Ramos (cell line): ENCODE results near the gene SLCO3A1.

Experiments
- in situ Hi-C: fragments of 300-500 bp; cut with MboI; formaldehyde crosslinking; loops from one replicate; pipeline ENCODE4 v1.14.3; 2022; ENCODE audit warnings: low sequenced_read_pairs; ENCODE audit not compliant: unreplicated experiment

SLCO3A1 gene

DNA sequence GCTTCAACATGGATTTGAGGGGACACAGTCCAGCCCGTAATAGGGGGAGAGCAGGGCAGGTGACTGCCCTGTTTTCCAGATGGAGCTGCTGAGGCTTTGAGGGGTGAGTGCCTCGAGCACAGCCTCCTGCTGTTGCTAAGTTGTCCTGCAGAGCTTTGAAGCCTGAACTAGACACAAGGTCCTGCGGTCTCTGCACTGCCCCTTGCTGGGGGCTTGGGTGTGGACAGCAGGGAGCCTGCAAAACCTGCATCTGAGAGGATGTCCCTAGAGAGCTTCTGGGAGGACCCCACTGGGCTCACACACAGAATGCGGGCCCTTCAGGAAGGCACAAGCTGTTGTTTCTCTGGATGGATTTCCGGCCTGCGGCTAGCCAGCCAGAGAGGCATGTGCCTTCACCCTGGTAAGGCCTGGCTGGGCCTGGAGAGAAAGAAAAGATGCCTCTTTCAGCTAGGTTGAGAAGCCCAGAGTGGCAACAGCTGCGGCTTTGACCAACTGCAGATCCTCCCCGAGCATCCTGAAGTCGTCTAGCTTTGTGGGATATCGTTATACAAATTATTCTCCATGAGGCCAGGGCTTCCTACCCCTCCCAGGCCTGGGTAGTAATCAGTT lies 226.2 kb downstream of the SLCO3A1 start:
- in situ Hi-C loops = loop anchor here (5.0 to 10.0 kb wide), 3 partner anchors 235 to 775 kb away; no protein-coding TSS in a partner anchor

DNA sequence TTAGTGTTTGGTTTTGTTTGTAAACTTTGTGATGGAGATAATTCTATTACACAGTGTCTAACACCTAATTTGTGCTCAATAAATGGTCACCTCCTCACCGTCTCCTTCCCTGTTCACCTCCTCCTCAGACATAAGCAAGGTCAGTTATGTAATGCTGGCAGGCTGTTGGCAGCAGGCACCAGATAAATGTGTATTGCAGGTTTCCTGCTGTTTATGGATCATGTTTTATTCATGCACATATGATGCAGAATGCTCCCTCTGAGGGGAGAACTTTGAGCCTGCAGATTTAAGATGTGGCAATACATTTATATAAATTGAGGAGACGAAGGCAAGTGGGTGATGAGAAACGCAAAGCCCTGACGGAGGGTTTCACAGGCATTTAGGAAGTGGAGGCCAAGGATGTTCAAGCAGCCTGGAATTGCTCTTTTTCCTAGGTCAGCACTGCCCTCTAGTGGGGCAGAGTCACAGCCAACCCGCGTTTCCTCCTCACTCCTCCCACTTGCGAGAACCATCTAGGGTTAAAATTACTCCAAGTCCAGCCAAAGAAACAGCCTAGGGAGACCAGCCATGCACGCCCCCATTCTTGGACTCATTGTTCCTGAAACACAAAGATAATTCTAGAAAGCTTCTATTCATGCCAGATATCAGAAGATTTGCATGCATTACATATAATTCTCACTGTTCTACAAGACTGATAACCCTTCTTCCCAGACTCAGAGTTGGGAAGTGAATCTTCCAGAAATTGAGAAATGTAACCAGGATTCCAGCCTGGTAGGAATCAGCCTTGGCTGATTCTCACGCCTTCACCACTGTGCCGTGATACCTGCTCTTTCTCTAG lies 228.7 kb downstream of the SLCO3A1 start:
- in situ Hi-C loops = loop anchor here (5.0 to 10.0 kb wide), 3 partner anchors 237 to 777 kb away; no protein-coding TSS in a partner anchor

DNA sequence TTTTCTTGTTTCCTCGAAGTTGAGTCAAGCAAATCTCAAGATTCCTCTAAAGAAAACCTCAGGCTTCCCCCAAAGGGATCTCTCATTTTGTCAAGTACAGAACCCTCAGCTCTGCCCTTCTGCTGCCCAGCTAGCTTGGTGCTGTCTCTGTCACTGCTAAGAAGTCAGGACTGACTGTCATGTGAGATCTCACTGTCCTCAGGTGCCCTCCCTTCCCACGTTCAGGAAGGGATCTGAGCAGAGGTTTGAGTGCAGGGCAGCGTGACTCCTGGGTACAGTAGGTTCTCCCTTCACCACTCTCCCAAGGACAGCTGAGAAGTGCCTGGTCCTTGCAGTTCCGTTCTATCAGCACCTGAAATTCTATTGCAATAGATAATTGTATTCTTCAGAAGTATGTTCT lies 229.7 kb downstream of the SLCO3A1 start:
- in situ Hi-C loops = loop anchor here (5.0 to 10.0 kb wide), 3 partner anchors 238 to 778 kb away; no protein-coding TSS in a partner anchor

DNA sequence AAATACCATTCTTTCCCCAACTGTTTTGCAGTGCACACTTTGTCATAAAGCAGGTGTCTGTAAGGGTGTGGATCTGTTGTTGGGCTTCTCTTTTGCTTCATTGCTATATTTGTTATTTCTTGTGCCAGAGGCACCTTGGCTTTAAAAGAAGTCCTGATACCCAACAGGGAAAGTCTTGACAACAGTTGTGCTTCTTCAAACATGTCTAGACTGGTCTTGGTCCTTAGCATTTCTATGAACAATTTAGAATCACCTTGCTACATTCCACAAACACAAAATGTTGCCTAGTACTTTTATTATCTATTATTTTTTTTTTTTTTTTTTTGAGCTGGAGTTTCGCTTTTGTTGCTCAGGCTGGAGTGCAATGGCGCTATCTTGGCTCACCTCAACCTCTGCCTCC lies 233.7 kb downstream of the SLCO3A1 start:
- in situ Hi-C loops = loop anchor here (10.0 kb wide), 2 partner anchors 242 to 782 kb away; no protein-coding TSS in a partner anchor

DNA sequence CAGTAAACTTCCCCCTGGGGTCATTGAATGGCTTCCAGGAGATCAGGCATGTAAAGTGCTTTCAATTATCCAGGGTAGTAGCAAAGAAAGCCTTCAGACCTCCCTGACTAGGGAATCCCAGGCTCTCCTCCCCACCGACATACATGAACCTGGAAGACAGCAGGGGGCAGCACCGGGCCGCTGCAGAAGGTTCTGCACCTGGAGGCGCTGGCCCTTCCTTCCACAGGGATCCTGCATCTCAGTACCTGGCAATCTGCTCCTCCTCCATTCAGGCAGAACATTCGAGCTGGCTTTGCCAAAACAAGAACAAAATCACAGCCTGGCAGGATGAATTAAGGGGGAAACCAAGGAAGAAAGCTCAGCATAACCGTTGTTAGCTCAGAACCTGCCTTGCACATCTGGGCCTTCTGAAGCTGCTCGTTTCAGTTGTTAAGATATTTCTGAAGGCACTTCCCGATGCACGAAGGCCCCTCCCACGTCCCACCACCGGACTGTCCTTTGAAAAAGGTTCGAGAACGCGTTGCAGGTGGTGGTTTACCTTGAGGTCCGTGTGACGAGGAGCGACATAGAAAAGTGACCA lies 237.7 kb downstream of the SLCO3A1 start:
- in situ Hi-C loops = loop anchor here (10.0 kb wide), 1 partner anchor 614 kb away; no protein-coding TSS in a partner anchor

DNA sequence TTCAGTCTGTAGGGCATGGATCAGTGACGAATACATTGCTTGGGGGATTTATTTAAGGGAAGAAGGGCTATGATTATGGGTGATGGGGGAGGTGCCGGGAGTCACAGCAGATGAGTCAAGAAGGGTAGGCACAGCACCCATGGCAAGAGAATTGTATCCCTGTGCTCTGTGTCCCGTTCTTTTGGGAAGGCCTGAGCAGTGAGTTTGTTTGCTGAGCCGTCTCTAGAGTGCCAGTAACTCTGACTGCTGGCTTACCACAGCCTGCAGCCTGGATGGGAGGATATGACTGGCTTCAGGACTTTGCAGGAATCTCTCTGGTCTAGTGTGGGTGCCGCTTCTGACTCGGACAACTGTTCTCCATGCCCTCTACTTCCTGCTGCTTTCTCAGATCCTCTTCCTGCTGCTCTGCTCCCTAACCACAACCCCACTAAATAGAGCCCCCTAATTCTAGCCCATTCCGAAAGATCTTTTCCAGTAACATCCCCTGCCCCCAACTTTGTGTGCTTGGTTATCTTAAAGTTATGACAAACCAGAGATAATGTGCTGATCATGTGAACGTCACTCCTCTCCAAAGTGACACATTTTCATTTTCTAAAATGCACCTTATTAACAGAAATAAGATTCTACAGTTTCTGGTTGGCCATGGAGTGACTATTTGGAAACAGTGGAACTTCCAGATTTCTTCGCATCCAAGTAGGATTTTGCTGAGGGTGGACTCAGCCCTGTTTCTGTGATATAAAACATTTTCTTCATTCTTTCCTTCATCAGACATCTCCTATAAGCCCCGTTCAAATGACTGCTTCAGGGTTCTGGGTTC lies 239.0 kb downstream of the SLCO3A1 start:
- in situ Hi-C loops = loop anchor here (10.0 kb wide), 1 partner anchor 612 kb away; no protein-coding TSS in a partner anchor

DNA sequence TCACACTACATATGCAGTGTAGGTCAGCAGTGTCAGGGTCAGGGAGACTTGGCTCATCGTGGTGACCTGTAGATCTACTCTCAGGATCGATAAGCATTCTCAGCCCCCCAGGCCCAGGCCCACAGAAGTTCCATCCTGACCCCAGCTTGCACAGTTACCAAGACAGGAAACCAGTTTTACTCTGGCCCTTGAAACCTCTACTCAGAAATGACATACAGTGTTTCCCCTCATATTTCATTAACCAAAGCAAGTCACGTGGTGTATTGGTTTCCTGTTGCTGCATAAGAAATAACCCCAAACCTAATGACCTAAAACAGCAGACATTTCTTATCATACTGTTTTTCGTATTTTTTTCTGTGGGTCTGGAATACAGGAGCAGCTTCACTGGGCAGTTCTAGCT lies 242.2 kb downstream of the SLCO3A1 start:
- in situ Hi-C loops = loop anchor here (10.0 kb wide), 1 partner anchor 609 kb away; no protein-coding TSS in a partner anchor

DNA sequence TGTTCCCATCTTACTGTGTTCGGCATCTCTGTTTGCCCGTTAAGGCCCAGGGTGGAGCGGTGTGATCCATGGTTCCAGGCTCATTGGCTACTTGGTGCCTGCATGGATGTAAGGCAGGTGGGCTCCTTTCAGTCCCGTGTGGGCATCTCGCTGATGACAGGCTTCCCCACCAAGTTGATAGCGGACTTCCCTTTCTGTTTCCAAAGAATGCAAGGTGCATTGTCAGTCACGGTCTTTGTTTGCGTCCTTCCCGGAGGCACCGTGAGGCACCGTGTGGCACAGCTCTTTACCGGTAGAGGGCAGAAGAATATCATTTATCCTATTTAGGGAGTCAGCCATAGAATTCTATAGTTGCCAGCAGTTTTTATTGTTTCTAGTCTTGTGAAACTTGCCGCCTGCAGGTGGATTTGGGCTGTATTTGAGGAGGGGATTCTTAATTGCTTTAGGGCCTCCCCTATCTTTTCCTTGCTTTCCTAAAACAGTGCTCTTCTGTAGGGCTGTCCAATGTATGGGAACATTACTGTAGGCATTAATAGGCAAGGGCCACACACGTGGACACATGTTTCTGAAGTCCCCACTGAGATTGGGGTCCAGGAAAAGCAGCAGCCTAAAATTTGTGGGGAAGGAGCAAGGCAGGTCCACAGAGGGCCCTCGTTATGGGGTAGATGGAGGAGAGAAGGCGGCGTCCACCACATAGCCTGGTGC lies 244.1 kb downstream of the SLCO3A1 start:
- in situ Hi-C loops = loop anchor here (10.0 kb wide), 1 partner anchor 607 kb away; no protein-coding TSS in a partner anchor

DNA sequence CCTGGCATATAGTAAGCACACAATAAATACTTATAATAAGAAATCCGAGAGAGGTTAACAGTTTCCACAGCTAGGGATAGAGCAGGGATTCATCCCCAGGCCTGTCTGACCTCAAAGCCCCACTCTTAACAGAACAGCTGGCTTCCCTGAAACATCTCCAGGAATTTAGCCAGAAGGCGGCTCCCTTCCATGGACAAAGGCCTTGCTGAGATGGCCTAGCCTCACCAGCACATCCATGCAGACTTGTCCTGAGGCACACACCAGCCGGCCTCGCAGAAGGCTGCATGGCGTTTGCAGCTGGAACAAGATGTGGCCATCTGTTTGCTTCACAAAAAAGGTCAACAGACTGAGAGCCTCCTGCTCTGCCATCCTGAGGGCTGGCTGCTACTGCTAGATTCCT lies 245.4 kb downstream of the SLCO3A1 start:
- in situ Hi-C loops = loop anchor here (10.0 kb wide), 1 partner anchor 606 kb away; no protein-coding TSS in a partner anchor

DNA sequence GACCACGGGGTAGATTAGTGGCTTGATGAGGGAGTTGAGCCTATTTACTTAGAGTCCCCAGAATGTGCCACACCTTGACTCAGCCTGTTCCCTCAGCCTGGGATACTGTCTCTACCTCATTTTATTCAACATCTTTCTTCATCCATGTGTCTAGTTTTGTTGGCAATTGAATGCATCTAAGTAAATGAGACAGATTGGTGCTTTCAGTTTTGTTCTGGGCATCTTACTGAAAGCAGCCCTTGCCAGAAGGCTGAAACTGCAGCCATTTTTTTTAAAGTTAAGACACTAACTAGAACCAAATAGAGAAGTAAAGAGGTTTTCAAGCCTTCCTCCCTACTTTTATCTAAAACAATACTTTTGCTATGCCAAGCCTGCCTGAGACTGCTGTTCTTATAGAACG lies 246.8 kb downstream of the SLCO3A1 start:
- in situ Hi-C loops = loop anchor here (25.0 kb wide), 1 partner anchor 962 kb away; no protein-coding TSS in a partner anchor

DNA sequence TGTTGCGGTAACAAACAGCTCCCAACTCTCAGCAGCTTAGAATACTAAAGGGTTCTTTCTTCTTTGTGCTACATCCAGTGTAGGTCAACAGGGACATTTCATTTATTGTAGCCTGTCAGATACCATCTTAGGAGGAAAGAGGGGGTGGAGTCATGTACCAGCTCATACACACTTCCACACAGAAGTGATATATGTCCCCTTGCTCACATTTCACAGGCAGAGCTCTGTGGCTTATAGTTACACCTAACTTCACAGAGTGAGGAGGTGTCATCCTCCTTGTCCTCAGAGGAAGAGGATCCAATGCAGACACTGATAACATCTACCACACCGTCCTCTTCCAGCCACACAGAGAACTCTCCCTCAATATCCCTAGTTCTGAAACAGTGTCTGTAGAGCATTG lies 247.2 kb downstream of the SLCO3A1 start:
- in situ Hi-C loops = loop anchor here (25.0 kb wide), 1 partner anchor 962 kb away; no protein-coding TSS in a partner anchor

DNA sequence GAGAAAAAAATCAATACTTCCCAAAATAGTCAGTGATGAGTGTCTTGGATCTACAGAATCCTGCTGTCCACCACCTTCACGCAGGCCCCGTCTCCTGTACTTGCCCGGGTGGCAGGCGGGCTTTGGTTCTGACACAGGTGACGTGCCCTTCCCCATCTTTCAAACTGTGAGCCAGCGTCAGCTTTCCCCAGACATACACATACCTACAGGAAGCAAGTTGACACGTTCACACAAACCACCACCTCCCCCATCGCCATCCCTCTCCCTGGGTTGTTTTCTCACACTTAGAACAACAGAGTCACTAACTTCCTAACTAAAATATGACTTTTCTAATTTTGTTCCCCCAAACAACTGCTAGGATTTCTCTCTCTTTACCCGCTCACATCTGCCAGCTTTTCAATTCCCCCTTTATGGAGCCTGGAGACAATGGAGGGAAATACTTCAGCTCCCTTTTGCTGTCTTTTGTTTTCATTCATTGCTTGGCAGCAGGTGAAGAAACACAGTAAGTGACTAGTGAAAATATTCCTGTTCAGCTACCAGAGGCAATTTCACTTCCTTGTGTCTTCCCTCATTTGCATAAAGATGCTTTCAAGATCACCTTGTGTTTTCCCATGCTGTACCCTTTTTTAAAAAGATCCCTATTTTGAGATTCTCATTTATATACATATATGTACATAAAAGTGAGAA lies 248.3 kb downstream of the SLCO3A1 start:
- in situ Hi-C loops = loop anchor here (25.0 kb wide), 1 partner anchor 960 kb away; no protein-coding TSS in a partner anchor

DNA sequence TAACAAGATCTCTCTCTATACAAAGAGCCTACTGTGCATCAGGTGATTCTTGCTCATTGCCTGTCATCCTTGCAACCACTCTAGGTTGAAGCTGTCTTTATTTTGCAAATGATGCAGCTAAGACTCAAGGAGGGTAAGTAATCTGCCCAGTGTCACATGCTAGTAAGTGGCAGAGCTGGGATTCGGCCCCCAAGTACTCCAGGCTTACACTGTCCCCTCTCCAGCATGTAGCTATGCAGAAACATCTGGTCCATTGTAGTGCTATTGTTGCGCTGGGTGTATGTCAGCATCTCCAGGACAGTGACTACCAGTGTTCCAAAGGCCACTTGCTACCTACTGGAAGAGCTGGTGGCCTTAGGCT lies 248.9 kb downstream of the SLCO3A1 start:
- in situ Hi-C loops = loop anchor here (25.0 kb wide), 1 partner anchor 960 kb away; no protein-coding TSS in a partner anchor

DNA sequence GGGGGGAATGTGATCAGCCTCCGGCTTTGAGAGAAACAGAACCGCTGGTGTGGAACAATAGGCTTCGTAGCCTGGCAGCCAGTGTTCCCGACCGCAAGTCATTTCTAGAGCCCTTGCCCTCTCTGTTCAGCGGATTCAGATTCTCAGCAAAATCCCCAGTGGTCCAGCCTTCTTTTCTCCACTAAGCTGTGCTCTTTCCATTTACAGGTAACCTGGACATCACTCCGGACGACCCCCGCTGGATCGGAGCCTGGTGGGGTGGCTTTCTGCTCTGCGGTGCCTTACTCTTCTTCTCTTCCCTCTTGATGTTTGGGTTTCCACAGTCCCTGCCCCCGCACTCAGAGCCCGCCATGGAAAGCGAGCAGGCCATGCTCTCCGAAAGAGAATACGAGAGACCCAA lies 250.6 kb downstream of the SLCO3A1 start:
- in situ Hi-C loops = loop anchor here (25.0 kb wide), 1 partner anchor 958 kb away; no protein-coding TSS in a partner anchor

DNA sequence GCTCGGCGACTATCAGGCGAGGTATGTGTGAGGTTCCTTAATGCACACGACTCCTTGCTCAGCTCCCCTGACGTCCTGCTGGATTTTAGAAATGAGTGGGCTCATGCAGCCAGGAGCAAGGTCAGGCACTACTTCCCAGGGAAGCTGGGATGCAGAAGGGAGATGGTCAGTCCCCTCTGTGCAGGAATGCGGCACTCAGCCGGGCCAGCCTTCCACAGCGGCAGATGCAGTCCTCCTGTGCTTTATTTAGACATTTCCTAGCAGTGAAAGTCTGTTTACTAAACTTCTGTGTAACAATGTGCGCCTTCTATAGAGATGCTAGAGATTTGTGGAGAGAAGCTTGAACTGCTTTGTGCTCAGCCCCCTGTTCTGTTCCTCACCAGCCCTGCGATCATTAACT lies 252.1 kb downstream of the SLCO3A1 start:
- in situ Hi-C loops = loop anchor here (25.0 kb wide), 1 partner anchor 957 kb away; no protein-coding TSS in a partner anchor

DNA sequence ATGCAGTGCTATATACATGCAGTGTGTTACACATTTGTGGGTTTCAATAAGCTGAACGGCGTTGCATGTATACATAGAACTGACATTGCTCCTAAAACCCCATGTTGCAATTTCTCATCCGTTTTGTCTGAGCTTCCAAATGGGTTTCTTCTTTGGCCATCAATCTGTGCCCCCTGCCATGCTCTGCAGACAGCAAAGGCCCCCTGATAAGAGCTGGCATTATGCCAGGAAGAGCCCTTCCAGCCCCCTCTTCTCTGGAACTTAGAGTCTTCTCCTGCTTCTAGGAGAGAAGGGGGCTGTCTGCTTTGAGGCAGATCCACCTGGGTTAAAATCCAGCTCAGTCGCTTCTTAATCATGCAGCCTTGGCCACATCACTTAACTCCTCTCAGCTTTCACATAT lies 254.0 kb downstream of the SLCO3A1 start:
- in situ Hi-C loops = loop anchor here (25.0 kb wide), 1 partner anchor 955 kb away; no protein-coding TSS in a partner anchor

DNA sequence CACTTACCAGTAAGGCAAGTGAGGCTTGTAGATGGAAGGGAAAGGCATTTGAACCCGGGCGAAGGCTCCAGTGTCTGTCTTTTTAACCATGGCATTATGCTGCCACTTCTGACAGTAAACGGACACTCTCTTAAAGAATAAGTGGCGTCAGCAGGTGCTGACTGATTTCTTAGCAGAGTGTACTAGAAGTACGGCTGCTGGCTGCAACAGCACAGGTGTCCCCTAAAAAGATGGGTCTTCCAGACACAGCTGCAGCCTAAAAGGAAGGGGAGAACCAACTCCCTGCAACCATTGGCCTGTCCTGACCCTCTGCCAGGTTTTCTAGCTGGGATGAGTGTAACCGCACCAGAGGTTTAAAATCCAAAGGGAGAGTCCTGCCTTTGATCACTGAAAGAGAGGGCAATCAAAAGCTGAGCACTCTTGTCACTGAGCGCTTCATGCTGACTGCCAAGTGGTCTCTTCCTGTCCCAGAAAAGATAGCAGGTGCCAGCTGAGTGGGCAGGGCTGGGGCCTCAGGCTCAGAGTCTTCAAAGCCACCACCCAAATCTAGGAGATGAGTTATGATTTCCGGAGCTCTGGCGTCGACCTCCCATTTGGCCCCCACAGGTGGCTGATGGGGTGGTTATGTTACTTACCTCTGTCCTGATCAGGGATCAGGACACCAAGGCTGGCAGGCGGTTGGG lies 255.8 kb downstream of the SLCO3A1 start:
- in situ Hi-C loops = loop anchor here (25.0 kb wide), 1 partner anchor 953 kb away; no protein-coding TSS in a partner anchor

DNA sequence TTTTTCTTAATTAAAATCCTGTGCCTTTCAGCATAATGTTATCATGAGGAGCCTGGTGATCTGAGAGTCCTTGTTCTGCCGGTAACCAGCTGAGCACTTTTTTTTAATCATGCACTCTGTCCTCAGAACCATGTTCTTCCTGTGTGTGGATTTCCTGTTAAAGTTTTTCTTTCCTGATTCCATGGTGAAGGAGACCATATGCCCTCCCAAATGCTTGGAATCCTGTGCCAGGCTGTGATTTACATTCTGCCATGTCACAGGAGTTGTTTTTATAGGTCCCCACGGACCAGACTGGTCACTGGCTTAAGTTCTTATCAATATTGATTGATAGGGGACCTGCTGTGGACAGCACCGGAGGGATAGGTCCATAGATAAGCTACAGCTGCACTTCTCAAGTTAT lies 257.8 kb downstream of the SLCO3A1 start:
- in situ Hi-C loops = loop anchor here (25.0 kb wide), 1 partner anchor 951 kb away; no protein-coding TSS in a partner anchor
